CD4-positive, alpha-beta T cell (primary cell): ENCODE measurements around the gene CDH13. TPM values are rescaled to one million over a fixed set of nuclear protein-coding genes. Genes with fewer than 3 reads are reported as not detected.

ENCODE experiments used
- ATAC-seq: fragments of 200-7000 bp; cut with Tn5 transposase; one replicate; pipeline ENCODE4 v1.10.0; 2022; ENCODE audit warnings: mild to moderate bottlenecking; ENCODE audit not compliant: poor library complexity
- CTCF ChIA-PET: fragments of 350-600 bp; sonication (Branson Sonifier 250); formaldehyde crosslinking; loops from one replicate; lab custom pipeline; 2021; ENCODE audit warnings: antibody characterized with exemption, inconsistent platforms; lab: Charles Lee
- POLR2A ChIA-PET: fragments of 350-600 bp; sonication (Branson Sonifier 250); formaldehyde crosslinking; loops from one replicate; lab custom pipeline; 2021; ENCODE audit warnings: antibody characterized with exemption, inconsistent platforms; lab: Charles Lee
- DNase-seq, 14 experiments: peaks; one replicate each; pipeline ENCODE4 v3.0.0-alpha.2; 2013 to 2020; ENCODE audit warnings: mixed read lengths in 2 of 14
- H3K27ac ChIP-seq, 2 donors: one replicate each; pipeline versions ENCODE4 v1.5.1 to v1.7.0; 2013; ENCODE audit warnings: low read length in 2 of 2, low read depth in 1 of 2, mild to moderate bottlenecking in 1 of 2
- H3K27me3 ChIP-seq, 2 experiments: 1 replicate in 1 of 2; 2 replicates in 1 of 2; pipeline versions ENCODE4 v1.6.1 to v1.7.0; 2013; ENCODE audit warnings: low read length in 2 of 2, control low read depth in 1 of 2, mild to moderate bottlenecking in 1 of 2, moderate library complexity in 1 of 2; ENCODE audit not compliant: insufficient read depth in 2 of 2, control insufficient read depth in 1 of 2
- H3K36me3 ChIP-seq: one replicate; pipeline ENCODE4 v1.6.1; 2013; ENCODE audit warnings: low read length, control low read depth; ENCODE audit not compliant: insufficient read depth
- H3K4me1 ChIP-seq: one replicate; pipeline ENCODE4 v1.6.1; 2013; ENCODE audit warnings: low read length, control low read depth; ENCODE audit not compliant: insufficient read depth
- H3K4me3 ChIP-seq: one replicate; pipeline ENCODE4 v1.5.1; 2013; ENCODE audit warnings: mild to moderate bottlenecking, low read length, moderate library complexity
- H3K9me3 ChIP-seq, 2 experiments: 1 replicate in 1 of 2; 2 replicates in 1 of 2; pipeline versions ENCODE4 v1.6.1 to v1.7.0; 2013; ENCODE audit warnings: low read length in 2 of 2, mild to moderate bottlenecking in 2 of 2, control low read depth in 1 of 2, moderate library complexity in 1 of 2; ENCODE audit not compliant: control insufficient read depth in 1 of 2, insufficient read depth in 1 of 2
- H3K27ac Mint-ChIP-seq: one replicate; pipeline ENCODE4 v1.8.0; 2020; ENCODE audit warnings: mixed read lengths
- H3K27me3 Mint-ChIP-seq: one replicate; pipeline ENCODE4 v1.8.0; 2021; ENCODE audit warnings: mixed read lengths
- H3K36me3 Mint-ChIP-seq: one replicate; pipeline ENCODE4 v1.8.0; 2021; ENCODE audit warnings: low read depth, mixed read lengths
- H3K4me1 Mint-ChIP-seq: one replicate; pipeline ENCODE4 v1.8.0; 2021; ENCODE audit warnings: low read depth, mixed read lengths
- H3K4me3 Mint-ChIP-seq: one replicate; pipeline ENCODE4 v1.8.0; 2020; ENCODE audit warnings: mild to moderate bottlenecking, mixed read lengths
- H3K9me3 Mint-ChIP-seq: one replicate; pipeline ENCODE4 v1.8.0; 2020; ENCODE audit warnings: mixed read lengths
- CTCF ChIP-seq: fragments of 200-600 bp; IDR thresholded peaks from one replicate; pipeline ENCODE4 v1.8.0; 2022; ENCODE audit warnings: antibody characterized with exemption, mild to moderate bottlenecking
- intact Hi-C, 2 experiments: fragments of 100-400 bp; cut with DNase I in 1 of 2; cut with micrococcal nuclease in 1 of 2; formaldehyde crosslinking; loops; one replicate each; pipeline versions ENCODE4 v1.15.1 to v1.9.0; 2023 to 2025; cut with DNase I, micrococcal nuclease
- total RNA-seq, 174 experiments: library from RNA in 2 of 174; stranded (reverse) in 2 of 174; gene quantifications; one replicate each; pipeline ENCODE4 v1.2.3 and lab custom pipeline; 2021 to 2026

The CDH13 gene
- total RNA-seq, 2 experiments from 2014 or later, result not detected

- no peak for ATAC-seq
- H3K27ac ChIP-seq, result no peak overlapping the region
- H3K4me3 Mint-ChIP-seq, result no peak overlapping the region
- peaks cover 0 to 4% of the 10 kb centered on the region in 2 experiments for H3K9me3 ChIP-seq
- H3K27me3 Mint-ChIP-seq, result no peaks in the 10 kb centered on the region
- TF ChIP-seq CTCF, result no peak
- no peaks in the 10 kb centered on the region for H3K36me3 Mint-ChIP-seq
- no peaks in the 10 kb centered on the region for H3K36me3 ChIP-seq
- no peaks in the 10 kb centered on the region for H3K4me1 Mint-ChIP-seq
- H3K4me3 ChIP-seq, result no peak overlapping the region
- no peaks in the 10 kb centered on the region for H3K4me1 ChIP-seq
- intact Hi-C loops, result no loop called here
- POLR2A ChIA-PET, result no interaction called here
- no peaks in the 10 kb centered on the region for H3K27me3 ChIP-seq
- DNase-seq, result no peak
- no peaks in the 10 kb centered on the region for H3K9me3 Mint-ChIP-seq
- CTCF ChIA-PET, result no interaction called here
- no peak overlapping the region for H3K27ac Mint-ChIP-seq
These were observed 579.1 kb downstream of the CDH13 start for GRCh38 chr16:83205896-83206295.

- Mint-ChIP-seq H3K9me3 (no peaks in the 10 kb centered on the region), H3K4me3 (no peak overlapping the region), H3K27me3 (no peaks in the 10 kb centered on the region), H3K4me1 (no peaks in the 10 kb centered on the region), H3K27ac (no peak overlapping the region), H3K36me3 (no peaks in the 10 kb centered on the region)
- Histone ChIP-seq H3K4me1 (no peaks in the 10 kb centered on the region), H3K27ac (no peak overlapping the region), H3K9me3 (peaks cover 0 to 3% of the 10 kb centered on the region in 2 experiments), H3K4me3 (no peak overlapping the region), H3K27me3 (no peaks in the 10 kb centered on the region), H3K36me3 (no peaks in the 10 kb centered on the region)
- DNase-seq (no peak), ATAC-seq (no peak)
- intact Hi-C loops, result no loop called here
- POLR2A ChIA-PET, result no interaction called here
- CTCF ChIA-PET, result no interaction called here
- no peak for TF ChIP-seq CTCF
These were observed 579.7 kb downstream of the CDH13 start for GRCh38 chr16:83206426-83206825.

- no peaks in the 10 kb centered on the region for H3K27me3 Mint-ChIP-seq
These were observed 584.9 kb downstream of the CDH13 start for GRCh38 chr16:83211711-83212110.

More at GRCh38 chr16:83211711-83212110, 584.9 kb downstream of the CDH13 start:
- TF ChIP-seq CTCF, result no peak
- H3K27ac ChIP-seq, result no peak overlapping the region
- DNase-seq (no peak), ATAC-seq (no peak)
- H3K27me3 ChIP-seq, result no peaks in the 10 kb centered on the region
- Mint-ChIP-seq H3K36me3 (no peaks in the 10 kb centered on the region), H3K9me3 (no peaks in the 10 kb centered on the region), H3K4me1 (no peaks in the 10 kb centered on the region), H3K4me3 (no peak overlapping the region), H3K27ac (no peak overlapping the region)
- no peaks in the 10 kb centered on the region for H3K4me1 ChIP-seq
- H3K9me3 ChIP-seq, result peaks cover 0 to 7% of the 10 kb centered on the region in 2 experiments
- intact Hi-C loops, result loop anchor here (5.0 to 10.0 kb wide), 2 partner anchors 579 to 587 kb away; partner anchors contain the start of gene CDH13 (in 1 of the 2)
- POLR2A ChIA-PET, result no interaction called here
- H3K4me3 ChIP-seq, result no peak overlapping the region
- CTCF ChIA-PET, result no interaction called here
- no peaks in the 10 kb centered on the region for H3K36me3 ChIP-seq
